ENCODE data around the gene MAPK1.
"Not testable (repeated sequence)": the region's sequence is repeated elsewhere in the genome, so short reads cannot be mapped to it uniquely, and the experiment has no call there.

The MAPK1 gene

DNA sequence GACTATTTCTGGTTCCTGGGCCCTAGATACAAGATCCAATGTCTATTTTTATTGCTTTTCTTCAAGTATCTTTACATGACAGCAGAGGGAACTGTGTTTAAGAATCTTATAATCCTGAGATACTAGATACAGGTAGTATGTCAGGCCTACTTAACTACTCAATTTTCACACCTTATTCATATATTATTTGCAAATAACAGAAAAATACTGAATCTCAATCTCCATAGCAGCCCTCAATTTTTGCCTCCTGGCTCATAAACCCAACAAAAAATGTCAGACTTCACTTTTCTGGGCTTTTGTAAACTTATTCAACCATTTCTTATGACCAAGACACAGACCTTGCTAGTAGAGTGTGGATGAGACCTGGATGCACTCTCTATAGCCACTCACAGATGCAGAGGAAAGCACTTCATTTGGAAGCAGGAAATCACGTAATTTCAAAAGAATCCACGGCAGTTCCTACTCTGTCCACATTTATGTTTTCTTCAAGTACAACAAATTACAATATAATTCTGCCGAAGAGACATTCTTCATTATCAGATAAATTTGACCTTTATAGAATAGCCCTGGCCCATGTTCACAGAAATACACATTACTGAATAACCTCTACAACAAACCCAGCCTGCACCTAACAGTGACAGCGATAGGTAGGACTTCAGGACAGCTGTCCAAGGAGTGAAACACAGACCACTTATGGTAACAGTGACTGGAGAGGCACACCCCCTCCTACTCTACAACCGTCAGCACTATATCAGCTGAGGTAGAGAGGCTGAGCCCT, 69.8 kb downstream of the MAPK1 start:
- Histone ChIP-seq H3K23ac (ENCODE audit: low read length) (no peak overlapping the region), H3K79me2 (ENCODE audit: control insufficient read depth, insufficient read depth, low read length) (no peaks in the 10 kb centered on the region), H2BK5ac (ENCODE audit: low read length) (no peak overlapping the region), H3K4ac (ENCODE audit: low read depth, low read length) (no peak overlapping the region), H3K4me3 (ENCODE audit: low read length) (no peak overlapping the region), H3K9ac (ENCODE audit: low read length) (no peak overlapping the region), H2BK120ac (ENCODE audit: low read depth, low read length) (no peak overlapping the region), H3K79me1 (ENCODE audit: low read length) (peaks cover 5% of the 10 kb centered on the region), H3K4me2 (ENCODE audit: low read length) (no peak overlapping the region), H3K18ac (ENCODE audit: low read length) (no peak overlapping the region), H3K56ac (ENCODE audit: low read length) (no peak overlapping the region), H3K27me3 (ENCODE audit: insufficient read depth, low read length, poor library complexity) (no peaks in the 10 kb centered on the region), H4K5ac (ENCODE audit: low read length) (no peak overlapping the region), H3K36me3 (ENCODE audit: control insufficient read depth, insufficient read depth, low read length) (peaks cover 9% of the 10 kb centered on the region), H4K8ac (ENCODE audit: low read depth, low read length) (no peak overlapping the region), H2BK15ac (replicated peaks; ENCODE audit: low read depth) (no peak overlapping the region), H3K27ac (ENCODE audit: low read depth, low read length) (no peak overlapping the region), H2AK5ac (ENCODE audit: low read length) (no peak overlapping the region), H3K4me1 (ENCODE audit: control insufficient read depth, low read depth, low read length) (no peaks in the 10 kb centered on the region)
- WGBS (ENCODE audit: extremely low coverage, insufficient coverage, low lambda C conversion rate) = no CpG with 5 or more reads among the region's 5 CpGs
- no peak for DNase-seq

DNA sequence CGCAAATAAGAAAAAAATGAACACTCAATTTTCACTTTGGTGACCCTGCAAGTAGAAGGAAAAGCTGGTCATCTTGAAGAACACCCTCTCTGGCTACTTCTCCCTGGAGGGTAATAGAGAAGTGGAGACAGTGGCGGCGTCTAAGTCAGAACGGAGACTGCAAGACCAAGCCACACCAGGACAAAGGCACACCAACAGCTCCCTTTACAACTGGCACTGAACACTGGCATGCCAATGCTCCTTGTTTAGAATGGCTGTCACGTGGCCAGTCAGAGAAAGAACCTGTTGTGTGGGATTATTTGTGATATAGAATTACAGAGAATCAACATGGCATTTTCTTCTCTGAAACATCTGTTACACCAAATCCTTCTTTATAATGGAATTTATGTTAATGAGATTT, 70.6 kb downstream of the MAPK1 start:
- Histone ChIP-seq H3K9ac (ENCODE audit: low read length) (no peak overlapping the region), H3K4me1 (ENCODE audit: control insufficient read depth, low read depth, low read length) (no peaks in the 10 kb centered on the region), H3K4ac (ENCODE audit: low read depth, low read length) (no peak overlapping the region), H3K18ac (ENCODE audit: low read length) (no peak overlapping the region), H2BK5ac (ENCODE audit: low read length) (no peak overlapping the region), H3K27ac (ENCODE audit: low read depth, low read length) (no peak overlapping the region), H2BK120ac (ENCODE audit: low read depth, low read length) (no peak overlapping the region), H3K23ac (ENCODE audit: low read length) (no peak overlapping the region), H3K56ac (ENCODE audit: low read length) (no peak overlapping the region), H4K5ac (ENCODE audit: low read length) (no peak overlapping the region), H3K36me3 (ENCODE audit: control insufficient read depth, insufficient read depth, low read length) (peaks cover 5% of the 10 kb centered on the region), H3K4me2 (ENCODE audit: low read length) (no peak overlapping the region), H2AK5ac (ENCODE audit: low read length) (no peak overlapping the region), H3K4me3 (ENCODE audit: low read length) (no peak overlapping the region), H3K79me1 (ENCODE audit: low read length) (peaks cover 5% of the 10 kb centered on the region), H3K79me2 (ENCODE audit: control insufficient read depth, insufficient read depth, low read length) (no peaks in the 10 kb centered on the region), H3K27me3 (ENCODE audit: insufficient read depth, low read length, poor library complexity) (no peaks in the 10 kb centered on the region), H4K8ac (ENCODE audit: low read depth, low read length) (no peak overlapping the region), H2BK15ac (replicated peaks; ENCODE audit: low read depth) (no peak overlapping the region)
- no CpG with 5 or more reads among the region's 5 CpGs for WGBS (ENCODE audit: extremely low coverage, insufficient coverage, low lambda C conversion rate)
- DNase-seq = no peak

DNA sequence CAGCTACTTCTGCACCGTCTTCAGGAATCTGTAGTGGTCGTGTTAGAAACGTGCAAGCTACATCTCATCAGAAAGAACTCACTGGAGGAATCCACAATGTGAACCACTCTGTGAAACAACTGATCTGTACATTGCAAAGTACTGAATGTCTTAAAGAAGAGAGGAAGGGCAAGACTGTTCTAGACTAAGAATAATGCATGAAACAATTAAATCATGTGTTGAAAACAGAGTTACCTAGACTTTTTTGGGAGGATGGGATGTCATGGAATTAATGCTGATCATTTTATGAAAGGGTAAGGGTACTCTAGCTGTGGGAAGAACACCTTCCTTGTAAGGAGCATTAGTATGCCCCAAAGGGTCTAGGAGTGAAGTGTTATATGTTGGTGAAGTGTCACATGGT, 71.2 kb downstream of the MAPK1 start:
- no peak overlapping the region for H2BK120ac ChIP-seq (ENCODE audit: low read depth, low read length)
- H3K4me3 ChIP-seq (ENCODE audit: low read length) = no peak overlapping the region
- H3K27me3 ChIP-seq (ENCODE audit: insufficient read depth, low read length, poor library complexity) = no peaks in the 10 kb centered on the region
- H3K4me1 ChIP-seq (ENCODE audit: control insufficient read depth, low read depth, low read length) = no peaks in the 10 kb centered on the region
- H3K4ac ChIP-seq (ENCODE audit: low read depth, low read length) = no peak overlapping the region
- H3K9ac ChIP-seq (ENCODE audit: low read length) = no peak overlapping the region
- no peak overlapping the region for H3K18ac ChIP-seq (ENCODE audit: low read length)
- H3K79me2 ChIP-seq (ENCODE audit: control insufficient read depth, insufficient read depth, low read length) = no peaks in the 10 kb centered on the region
- H4K8ac ChIP-seq (ENCODE audit: low read depth, low read length) = no peak overlapping the region
- H3K36me3 ChIP-seq (ENCODE audit: control insufficient read depth, insufficient read depth, low read length) = peaks cover 4% of the 10 kb centered on the region
- H3K27ac ChIP-seq (ENCODE audit: low read depth, low read length) = no peak overlapping the region
- H2AK5ac ChIP-seq (ENCODE audit: low read length) = no peak overlapping the region
- H2BK5ac ChIP-seq (ENCODE audit: low read length) = no peak overlapping the region
- H3K56ac ChIP-seq (ENCODE audit: low read length) = no peak overlapping the region
- no peak overlapping the region for H3K4me2 ChIP-seq (ENCODE audit: low read length)
- DNase-seq = no peak
- WGBS (ENCODE audit: extremely low coverage, insufficient coverage, low lambda C conversion rate) = no CpG with 5 or more reads among the region's 3 CpGs
- H3K79me1 ChIP-seq (ENCODE audit: low read length) = peaks cover 5% of the 10 kb centered on the region
- no peak overlapping the region for H3K23ac ChIP-seq (ENCODE audit: low read length)
- H4K5ac ChIP-seq (ENCODE audit: low read length) = no peak overlapping the region
- H2BK15ac ChIP-seq (replicated peaks; ENCODE audit: low read depth) = no peak overlapping the region

- H3K4me2 ChIP-seq (ENCODE audit: low read length); H3K9ac ChIP-seq (ENCODE audit: low read length); H2BK120ac ChIP-seq (ENCODE audit: low read depth, low read length); H3K79me1 ChIP-seq (ENCODE audit: low read length); H3K4ac ChIP-seq (ENCODE audit: low read depth, low read length); H3K27ac ChIP-seq (ENCODE audit: low read depth, low read length); H3K36me3 ChIP-seq (ENCODE audit: control insufficient read depth, insufficient read depth, low read length); H3K18ac ChIP-seq (ENCODE audit: low read length); H2AK5ac ChIP-seq (ENCODE audit: low read length); H3K4me1 ChIP-seq (ENCODE audit: control insufficient read depth, low read depth, low read length); H2BK5ac ChIP-seq (ENCODE audit: low read length); H3K27me3 ChIP-seq (ENCODE audit: insufficient read depth, low read length, poor library complexity); H3K79me2 ChIP-seq (ENCODE audit: control insufficient read depth, insufficient read depth, low read length); H3K23ac ChIP-seq (ENCODE audit: low read length); H3K56ac ChIP-seq (ENCODE audit: low read length); H4K8ac ChIP-seq (ENCODE audit: low read depth, low read length); H3K4me3 ChIP-seq (ENCODE audit: low read length); H4K5ac ChIP-seq (ENCODE audit: low read length); DNase-seq; H2BK15ac ChIP-seq (replicated peaks; ENCODE audit: low read depth): not testable (repeated sequence)
- no CpG with 5 or more reads among the region's 10 CpGs for WGBS (ENCODE audit: extremely low coverage, insufficient coverage, low lambda C conversion rate)
Measured at GRCh38 chr22:21793716-21794115, 73.7 kb downstream of the MAPK1 start.

DNA sequence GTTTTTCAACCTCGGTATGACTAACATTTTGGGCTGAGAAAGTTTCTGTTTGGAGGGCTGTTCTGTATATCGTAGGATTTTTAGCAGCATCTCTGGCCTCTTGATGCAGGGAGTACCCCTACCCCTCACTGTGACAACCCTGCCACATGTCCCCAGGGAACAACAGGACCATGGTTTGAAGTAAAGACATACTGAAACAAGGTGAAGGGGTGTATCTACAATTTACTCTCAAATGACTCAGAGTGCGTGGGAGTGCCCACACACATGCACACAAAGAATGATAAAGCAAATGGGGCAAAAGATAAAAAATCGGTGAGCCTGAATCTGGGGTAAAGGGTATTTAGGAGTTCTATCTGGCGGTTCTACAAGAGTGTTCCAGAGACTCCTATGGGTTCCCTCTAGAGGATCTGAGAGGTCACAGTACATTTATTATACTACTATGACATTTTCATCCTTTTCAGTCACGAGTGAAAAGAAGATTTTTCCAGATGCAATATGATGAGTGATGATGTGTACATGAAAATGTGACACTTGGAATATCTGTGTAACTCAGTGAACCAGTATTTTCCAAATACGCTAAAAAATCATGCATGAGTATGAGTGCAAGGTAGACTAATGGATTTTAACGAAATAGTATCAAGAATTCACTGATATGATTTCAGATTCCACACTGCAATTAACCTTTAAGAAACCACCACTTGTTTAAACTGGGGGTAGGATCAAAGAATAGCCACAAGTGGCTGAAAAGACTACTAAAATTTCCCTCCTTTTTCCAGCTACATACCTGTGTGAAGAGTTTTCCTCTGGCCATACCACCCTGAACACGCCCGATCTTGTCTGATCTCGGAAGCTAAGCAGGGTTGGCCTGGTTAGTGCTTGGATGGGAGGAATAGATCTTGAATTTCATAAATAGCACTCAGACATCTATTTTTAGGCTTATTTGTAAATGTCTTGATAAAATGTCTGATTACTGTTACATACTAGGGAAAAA, 75.5 kb downstream of the MAPK1 start:
- H4K5ac ChIP-seq (ENCODE audit: low read length) = no peak overlapping the region
- H3K79me1 ChIP-seq (ENCODE audit: low read length) = peaks cover 2% of the 10 kb centered on the region
- no peak overlapping the region for H2BK5ac ChIP-seq (ENCODE audit: low read length)
- no peak overlapping the region for H3K18ac ChIP-seq (ENCODE audit: low read length)
- no peak overlapping the region for H3K4me3 ChIP-seq (ENCODE audit: low read length)
- no peak overlapping the region for H3K4ac ChIP-seq (ENCODE audit: low read depth, low read length)
- no peak overlapping the region for H3K4me2 ChIP-seq (ENCODE audit: low read length)
- no peak overlapping the region for H4K8ac ChIP-seq (ENCODE audit: low read depth, low read length)
- DNase-seq = no peak
- no peaks in the 10 kb centered on the region for H3K4me1 ChIP-seq (ENCODE audit: control insufficient read depth, low read depth, low read length)
- no peak overlapping the region for H3K23ac ChIP-seq (ENCODE audit: low read length)
- no peaks in the 10 kb centered on the region for H3K27me3 ChIP-seq (ENCODE audit: insufficient read depth, low read length, poor library complexity)
- H2BK15ac ChIP-seq (replicated peaks; ENCODE audit: low read depth) = no peak overlapping the region
- no peaks in the 10 kb centered on the region for H3K79me2 ChIP-seq (ENCODE audit: control insufficient read depth, insufficient read depth, low read length)
- H2BK120ac ChIP-seq (ENCODE audit: low read depth, low read length) = no peak overlapping the region
- H3K27ac ChIP-seq (ENCODE audit: low read depth, low read length) = no peak overlapping the region
- WGBS (ENCODE audit: extremely low coverage, insufficient coverage, low lambda C conversion rate) = no CpG with 5 or more reads among the region's 11 CpGs
- no peak overlapping the region for H2AK5ac ChIP-seq (ENCODE audit: low read length)
- no peak overlapping the region for H3K56ac ChIP-seq (ENCODE audit: low read length)
- H3K9ac ChIP-seq (ENCODE audit: low read length) = no peak overlapping the region
- H3K36me3 ChIP-seq (ENCODE audit: control insufficient read depth, insufficient read depth, low read length) = no peaks in the 10 kb centered on the region

All from mesendoderm (in vitro differentiated cells).